ENCODE measurements around the gene BAK1. TPM values are rescaled to one million over a fixed set of nuclear protein-coding genes. Genes with fewer than 3 reads are reported as not detected.
"Not testable (repeated sequence)": the region's sequence is repeated elsewhere in the genome, so short reads cannot be mapped to it uniquely, and the experiment has no call there.

BAK1 gene
- total RNA-seq, 1 donor from 2014 or later, result 23.1 TPM

- ATAC-seq, result peak; percentile 96
- DNase-seq, result peak; percentile 91
- intact Hi-C loops (cut with micrococcal nuclease), result no loop called here
Measured at GRCh38 chr6:33570806-33571636, 9.1 kb downstream of the BAK1 start.

- DNase-seq (no peak), ATAC-seq (no peak)
- intact Hi-C loops (cut with micrococcal nuclease), result no loop called here
Measured at GRCh38 chr6:33568826-33569570, 11.1 kb downstream of the BAK1 start.

GRCh38 chr6:33567836-33568235 is 12.2 kb downstream of the BAK1 start:
- ATAC-seq (no peak), DNase-seq (no peak)
- intact Hi-C loops (cut with micrococcal nuclease), result no loop called here

- DNase-seq (no peak), ATAC-seq (no peak)
- intact Hi-C loops (cut with micrococcal nuclease), result no loop called here
Measured at GRCh38 chr6:33566182-33567084, 13.6 kb downstream of the BAK1 start.

- DNase-seq (no peak), ATAC-seq (no peak)
- intact Hi-C loops (cut with micrococcal nuclease), result no loop called here
Measured at GRCh38 chr6:33558801-33559200, 21.3 kb downstream of the BAK1 start.

GRCh38 chr6:33557376-33557775 is 22.7 kb downstream of the BAK1 start:
- DNase-seq (no peak), ATAC-seq (no peak)
- intact Hi-C loops (cut with micrococcal nuclease), result no loop called here

- intact Hi-C loops (cut with micrococcal nuclease), result not testable (repeated sequence)
- ATAC-seq, result peak; percentile 41
Measured at GRCh38 chr6:33552883-33553282, 27.2 kb downstream of the BAK1 start.

GRCh38 chr6:33552252-33552651 is 27.8 kb downstream of the BAK1 start:
- ATAC-seq (no peak), DNase-seq (no peak)
- intact Hi-C loops (cut with micrococcal nuclease), result no loop called here

More at GRCh38 chr6:33552883-33553282, 27.2 kb downstream of the BAK1 start:
- not testable (repeated sequence) for DNase-seq

GRCh38 chr6:33551538-33551937 is 28.5 kb downstream of the BAK1 start:
- ATAC-seq, result no peak
- intact Hi-C loops (cut with micrococcal nuclease), result no loop called here

GRCh38 chr6:33549896-33550295 is 30.2 kb downstream of the BAK1 start:
- no peak for DNase-seq
- intact Hi-C loops (cut with micrococcal nuclease), result no loop called here
- no peak for ATAC-seq

More at GRCh38 chr6:33551538-33551937, 28.5 kb downstream of the BAK1 start:
- DNase-seq, result no peak

- intact Hi-C loops (cut with micrococcal nuclease), result no loop called here
- DNase-seq (no peak), ATAC-seq (no peak)
Measured at GRCh38 chr6:33549196-33549595, 30.9 kb downstream of the BAK1 start.

GRCh38 chr6:33547499-33547898 is 32.6 kb downstream of the BAK1 start:
- intact Hi-C loops (cut with micrococcal nuclease), result no loop called here
- no peak for DNase-seq
- ATAC-seq, result no peak

- no peak for ATAC-seq
- intact Hi-C loops (cut with micrococcal nuclease), result no loop called here
Measured at GRCh38 chr6:33546766-33547165, 33.3 kb downstream of the BAK1 start.

GRCh38 chr6:33545292-33545691 is 34.8 kb downstream of the BAK1 start:
- DNase-seq; ATAC-seq; intact Hi-C loops (cut with micrococcal nuclease): not testable (repeated sequence)

More at GRCh38 chr6:33546766-33547165, 33.3 kb downstream of the BAK1 start:
- DNase-seq, result no peak

- DNase-seq (no peak), ATAC-seq (no peak)
- intact Hi-C loops (cut with micrococcal nuclease), result no loop called here
Measured at GRCh38 chr6:33543116-33543515, 37.0 kb downstream of the BAK1 start.

GRCh38 chr6:33540768-33541167 is 39.3 kb downstream of the BAK1 start:
- no peak for ATAC-seq
- intact Hi-C loops (cut with micrococcal nuclease), result no loop called here
- no peak for DNase-seq

GRCh38 chr6:33534702-33535101 is 45.4 kb downstream of the BAK1 start:
- ATAC-seq (no peak), DNase-seq (no peak)
- intact Hi-C loops (cut with micrococcal nuclease), result no loop called here

GRCh38 chr6:33533163-33533869 is 46.8 kb downstream of the BAK1 start:
- ATAC-seq; intact Hi-C loops (cut with micrococcal nuclease); DNase-seq: not testable (repeated sequence)

GRCh38 chr6:33532431-33532830 is 47.6 kb downstream of the BAK1 start:
- ATAC-seq; intact Hi-C loops (cut with micrococcal nuclease); DNase-seq: not testable (repeated sequence)

Data from left ventricle myocardium superior (tissue), 1 donor.